IMR-90 (cell line): Measurements from ENCODE around the gene SIK3. TPM values are rescaled to one million over a fixed set of nuclear protein-coding genes. Genes with fewer than 3 reads are reported as not detected.

Source experiments
- ATAC-seq: fragments of 200-7000 bp; cut with Tn5 transposase; 2 replicates; pipeline ENCODE4 v1.9.1; 2020; ENCODE audit warnings: low read depth, mild to moderate bottlenecking, moderate library complexity
- BruUV-seq: library from RNA; stranded (reverse); fragments of 400-500 nt; replicated peaks from 2 replicates; lab custom pipeline; 2021; lab: Mats Ljungman, UMichigan
- CTCF ChIA-PET: fragments of 300-600 bp; formaldehyde crosslinking; extraction: SDS; loops from one replicate; lab custom pipeline; 2021; ENCODE audit warnings: antibody characterized with exemption; lab: Yijun Ruan, JAX
- POLR2A ChIA-PET: fragments of 300-600 bp; sonication (Branson Sonifier 250); formaldehyde crosslinking; loops from one replicate; lab custom pipeline; 2022; ENCODE audit warnings: antibody characterized with exemption; ENCODE audit not compliant: unreplicated experiment; lab: Charles Lee
- DNase-seq: peaks from one replicate; pipeline ENCODE4 v3.0.0; 2013
- H2AFZ ChIP-seq: replicated peaks from 2 replicates; pipeline ENCODE3; 2013; ENCODE audit warnings: low read length, mild to moderate bottlenecking; ENCODE audit not compliant: poor library complexity
- H2AK5ac ChIP-seq: 2 replicates; pipeline ENCODE4 v1.6.1; 2013; ENCODE audit warnings: low read depth, low read length, inconsistent platforms
- H2AK9ac ChIP-seq: replicated peaks from 2 replicates; pipeline ENCODE3; 2013; ENCODE audit warnings: mild to moderate bottlenecking, low read depth, low read length, moderate library complexity; ENCODE audit not compliant: poor library complexity
- H2BK120ac ChIP-seq: 2 replicates; pipeline ENCODE4 v1.6.1; 2013; ENCODE audit warnings: low read depth, low read length, inconsistent platforms
- H2BK15ac ChIP-seq: 3 replicates; pipeline ENCODE4 v1.6.1; 2013; ENCODE audit warnings: low read depth, low read length, inconsistent platforms
- H2BK20ac ChIP-seq: 2 replicates; pipeline ENCODE4 v1.6.1; 2013; ENCODE audit warnings: low read depth, mild to moderate bottlenecking, inconsistent platforms, low read length, moderate library complexity
- H2BK5ac ChIP-seq: 2 replicates; pipeline ENCODE4 v1.6.1; 2013; ENCODE audit warnings: mild to moderate bottlenecking, low read depth, low read length, inconsistent platforms; ENCODE audit not compliant: poor library complexity, severe bottlenecking
- H3K14ac ChIP-seq: replicated peaks from 2 replicates; pipeline ENCODE4 v1.6.1; 2013; ENCODE audit warnings: low read depth, low read length, inconsistent platforms
- H3K18ac ChIP-seq: 2 replicates; pipeline ENCODE4 v1.6.1; 2013; ENCODE audit warnings: low read depth, low read length, control low read depth
- H3K23ac ChIP-seq: 2 replicates; pipeline ENCODE4 v1.6.1; 2013; ENCODE audit warnings: low read depth, low read length, inconsistent platforms
- H3K27ac ChIP-seq: 2 replicates; pipeline ENCODE4 v1.5.1; 2013; ENCODE audit warnings: mild to moderate bottlenecking, control low read depth, low read length; ENCODE audit not compliant: insufficient read depth
- H3K27me3 ChIP-seq: 2 replicates; pipeline ENCODE4 v1.6.1; 2013; ENCODE audit warnings: low read length; ENCODE audit not compliant: control insufficient read depth, insufficient read depth
- H3K36me3 ChIP-seq: 2 replicates; pipeline ENCODE4 v1.6.1; 2013; ENCODE audit warnings: low read length, mixed read lengths; ENCODE audit not compliant: control insufficient read depth, insufficient read depth
- H3K4ac ChIP-seq: 2 replicates; pipeline ENCODE4 v1.6.1; 2013; ENCODE audit warnings: low read depth, low read length, inconsistent platforms
- H3K4me1 ChIP-seq: 2 replicates; pipeline ENCODE4 v1.6.1; 2013; ENCODE audit warnings: low read length, mixed read lengths; ENCODE audit not compliant: control insufficient read depth, insufficient read depth
- H3K4me2 ChIP-seq: 2 replicates; pipeline ENCODE4 v1.6.1; 2013; ENCODE audit warnings: low read depth, mild to moderate bottlenecking, control low read depth, low read length, moderate library complexity
- H3K4me3 ChIP-seq: 2 replicates; pipeline ENCODE4 v1.5.1; 2013; ENCODE audit warnings: low read depth, mild to moderate bottlenecking, control low read depth, low read length, moderate library complexity; ENCODE audit not compliant: insufficient read depth
- H3K56ac ChIP-seq: 2 replicates; pipeline ENCODE4 v1.6.1; 2013; ENCODE audit warnings: low read length, inconsistent platforms; ENCODE audit not compliant: insufficient read depth; ENCODE audit errors: extremely low read depth
- H3K79me1 ChIP-seq, 2 experiments: 2 replicates each; pipeline ENCODE4 v1.6.1; 2013; ENCODE audit warnings: low read length in 2 of 2, inconsistent platforms in 1 of 2, low read depth in 1 of 2
- H3K9ac ChIP-seq: 2 replicates; pipeline ENCODE4 v1.6.1; 2013; ENCODE audit warnings: low read depth, low read length, control low read depth
- H3K9me1 ChIP-seq: 2 replicates; pipeline ENCODE4 v1.6.1; 2013; ENCODE audit warnings: low read length, inconsistent platforms; ENCODE audit not compliant: insufficient read depth
- H3K9me3 ChIP-seq: 2 replicates; pipeline ENCODE4 v1.6.1; 2013; ENCODE audit warnings: low read length; ENCODE audit not compliant: control insufficient read depth, insufficient read depth
- H4K20me1 ChIP-seq: 2 replicates; pipeline ENCODE4 v1.6.1; 2013; ENCODE audit warnings: low read length, inconsistent platforms; ENCODE audit not compliant: insufficient read depth
- H4K5ac ChIP-seq: 2 replicates; pipeline ENCODE4 v1.6.1; 2013; ENCODE audit warnings: mild to moderate bottlenecking, low read depth, low read length, control low read depth
- H4K8ac ChIP-seq, 2 experiments: 2 replicates each; pipeline ENCODE4 v1.6.1; 2013; ENCODE audit warnings: low read depth in 2 of 2, low read length in 2 of 2, control low read depth in 1 of 2, inconsistent platforms in 1 of 2
- H4K91ac ChIP-seq: 2 replicates; pipeline ENCODE4 v1.6.1; 2013; ENCODE audit warnings: low read depth, low read length, inconsistent platforms; ENCODE audit not compliant: insufficient read depth
- BHLHE40 ChIP-seq: fragments of 150-350 bp; IDR thresholded peaks from 2 replicates; pipeline ENCODE4 v1.6.1; 2016; ENCODE audit warnings: mild to moderate bottlenecking, low read depth, low read length
- CEBPB ChIP-seq: IDR thresholded peaks from 2 replicates; pipeline ENCODE4 v1.6.1; 2012; ENCODE audit warnings: low read depth, low read length, improper control_type of control experiment
- MXI1 ChIP-seq: IDR thresholded peaks from 2 replicates; pipeline ENCODE4 v1.6.1; 2012; ENCODE audit warnings: low read depth, mild to moderate bottlenecking, low read length, moderate library complexity, borderline replicate concordance
- WGBS, 2 experiments: methylation state at CpG; one replicate each; pipeline versions ENCODE4 v1.1.5 to v1.1.7; 2013; ENCODE audit warnings: missing lambda C conversion rate in 2 of 2; ENCODE audit not compliant: insufficient read length in 1 of 2; ENCODE audit errors: extremely low coverage in 2 of 2; 5-methylcytosine and 5-hydroxymethylcytosine counted together
- dilution Hi-C: fragments of 300-500 bp; cut with HindIII; formaldehyde crosslinking; loops from one replicate; pipeline ENCODE4 v1.14.3; 2018; ENCODE audit warnings: low sequenced_read_pairs; ENCODE audit not compliant: unreplicated experiment
- in situ Hi-C: fragments of 300-500 bp; cut with MboI; formaldehyde crosslinking; loops from 3 replicates; pipeline ENCODE4 v1.14.3; 2019; ENCODE audit warnings: low sequenced_read_pairs, inconsistent platforms, mixed read lengths
- intact Hi-C: fragments of 100-400 bp; cut with micrococcal nuclease; formaldehyde crosslinking; loops from 2 replicates; pipeline ENCODE4 v1.10.0; 2022
- polyA plus RNA-seq, 3 experiments: library from polyadenylated mRNA; depleted of rRNA; stranded (reverse); fragments of >200 nt; gene quantifications; 2 replicates each; pipeline ENCODE4 v1.2.3, GENCODE V29; 2012; ENCODE audit warnings: low replicate concordance in 1 of 3
- total RNA-seq: library from RNA; depleted of rRNA; stranded (reverse); fragments of >200 nt; gene quantifications from 2 replicates; pipeline ENCODE4 v1.2.3, GENCODE V29; 2012

The SIK3 gene
- total and polyA plus RNA-seq, 2 of the 4 experiments (the other 2 are of a cell fraction), result 8.2 to 9.1 TPM

GRCh38 chr11:116990811-116991210 lies 107.4 kb downstream of the SIK3 start:
- intact Hi-C loops, result loop anchor here (2.0 kb wide), 1 partner anchor 20 kb away; no protein-coding TSS in a partner anchor

More at GRCh38 chr11:116990811-116991210, 107.4 kb downstream of the SIK3 start:
- Histone ChIP-seq H3K9me1 (peaks cover 7% of the 10 kb centered on the region), H3K27me3 (no peaks in the 10 kb centered on the region), H4K5ac (no peak overlapping the region), H3K4me2 (no peak overlapping the region), H3K4ac (no peak overlapping the region), H4K91ac (no peak overlapping the region), H3K18ac (no peak overlapping the region), H3K36me3 (no peaks in the 10 kb centered on the region), H2BK15ac (no peak overlapping the region), H4K20me1 (peaks cover 17% of the 10 kb centered on the region), H3K56ac (no peak overlapping the region), H2AK5ac (no peak overlapping the region), H2BK120ac (no peak overlapping the region), H3K4me3 (no peak overlapping the region), H3K27ac (no peak overlapping the region), H2AK9ac (no peak overlapping the region), H2BK5ac (no peak overlapping the region), H3K23ac (no peak overlapping the region), H2AFZ (no peak overlapping the region), H2BK20ac (no peak overlapping the region), H3K9ac (no peak overlapping the region), H3K14ac (no peak overlapping the region), H3K9me3 (no peaks in the 10 kb centered on the region), H3K79me1 (peaks cover 19 to 51% of the 10 kb centered on the region in 2 experiments), H4K8ac (no peak overlapping the region), H3K4me1 (peaks cover 6% of the 10 kb centered on the region)
- TF ChIP-seq CEBPB (no peak), MXI1 (no peak), BHLHE40 (no peak)
- WGBS, 2 experiments, result no CpG with 5 or more reads among the region's 1 CpG
- ChIA-PET CTCF (no interaction called here), POLR2A (no interaction called here)
- dilution Hi-C loops, result no loop called here
- in situ Hi-C loops, result no loop called here
- ATAC-seq, result no peak
- BruUV-seq, result no TSS peak
- DNase-seq, result no peak
